NCI-H748 treated with DMSO at 0.1 percent for 48 hours (cell line): Measurements from ENCODE around the gene MUC22.
"Not testable (repeated sequence)": the region's sequence is repeated elsewhere in the genome, so short reads cannot be mapped to it uniquely, and the experiment has no call there.

Experiments used
- DNase-seq: peaks from one replicate; lab custom pipeline; 2025; lab: John Stamatoyannopoulos, UW

The MUC22 gene

GRCh38 chr6:31038559-31038958 lies 28.3 kb downstream of the MUC22 start:
- no peak for DNase-seq

DNA sequence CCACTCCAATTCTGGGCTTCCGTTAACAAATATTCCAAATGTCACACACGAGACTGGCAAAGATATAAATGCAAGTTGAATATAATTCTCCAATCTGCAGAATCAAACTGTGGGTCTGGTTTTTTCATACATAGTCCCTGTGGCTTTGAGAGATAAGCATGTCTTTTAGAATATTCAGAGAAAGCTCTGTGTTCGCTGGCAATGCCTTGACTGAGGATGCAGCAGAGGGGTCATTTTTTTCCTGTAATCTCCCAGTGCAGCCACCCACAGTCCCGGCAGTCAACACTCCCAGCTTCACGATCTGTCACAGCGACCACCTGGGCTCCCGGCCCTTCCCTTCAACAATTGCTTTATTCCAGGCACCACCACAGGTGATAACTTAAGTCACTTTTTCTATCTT lies 30.5 kb downstream of the MUC22 start:
- no peak for DNase-seq

DNA sequence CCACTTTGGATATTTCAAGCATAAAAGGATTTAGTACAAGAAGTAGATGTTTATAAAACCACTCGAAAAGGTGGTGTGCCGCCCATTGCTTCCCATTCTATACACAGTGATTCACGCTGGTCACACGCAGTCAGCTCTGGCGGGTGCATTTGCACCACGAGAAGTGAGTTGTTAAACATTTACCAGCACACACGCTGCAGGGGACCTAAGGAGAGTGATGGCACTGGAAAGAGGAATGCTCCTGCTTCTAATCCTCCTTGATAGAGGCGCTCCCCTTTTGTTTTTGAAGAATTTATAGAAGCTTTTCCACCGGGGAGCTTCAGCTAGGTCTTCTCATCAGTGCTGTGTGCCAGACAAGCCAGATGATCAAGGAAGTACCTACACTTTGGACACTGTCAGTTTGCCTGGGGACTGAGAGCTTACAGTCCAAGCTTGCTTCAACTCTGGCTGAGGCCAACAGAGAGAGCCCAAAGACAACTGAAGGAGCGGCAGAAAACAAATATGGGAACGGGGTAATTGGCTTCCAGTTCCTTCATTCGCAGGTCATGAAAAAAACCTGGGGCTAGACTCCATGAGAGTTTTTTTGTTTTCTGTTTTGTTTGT lies 31.2 kb downstream of the MUC22 start:
- DNase-seq = no peak

DNA sequence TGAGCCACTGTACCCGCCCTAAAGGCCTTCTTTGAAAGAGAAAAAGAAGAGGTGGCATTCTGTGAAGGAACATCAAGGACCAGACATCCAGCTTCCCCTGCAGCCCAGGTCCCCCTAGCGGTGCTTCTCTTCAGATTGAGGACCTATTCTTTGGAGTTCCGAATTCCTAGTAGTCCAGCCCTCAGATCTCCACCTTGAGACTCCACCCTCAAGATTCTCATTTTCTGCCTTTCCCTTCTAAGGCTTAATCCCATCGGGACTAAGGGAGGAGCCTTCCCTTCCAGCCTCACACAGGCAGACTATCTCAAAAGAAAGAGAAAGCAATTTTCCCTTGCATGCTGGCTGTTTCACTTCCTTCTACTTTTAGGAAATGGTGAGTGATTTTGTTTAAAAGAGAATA lies 32.5 kb downstream of the MUC22 start:
- DNase-seq = no peak

GRCh38 chr6:31048099-31048498 lies 37.8 kb downstream of the MUC22 start:
- DNase-seq = no peak

DNA sequence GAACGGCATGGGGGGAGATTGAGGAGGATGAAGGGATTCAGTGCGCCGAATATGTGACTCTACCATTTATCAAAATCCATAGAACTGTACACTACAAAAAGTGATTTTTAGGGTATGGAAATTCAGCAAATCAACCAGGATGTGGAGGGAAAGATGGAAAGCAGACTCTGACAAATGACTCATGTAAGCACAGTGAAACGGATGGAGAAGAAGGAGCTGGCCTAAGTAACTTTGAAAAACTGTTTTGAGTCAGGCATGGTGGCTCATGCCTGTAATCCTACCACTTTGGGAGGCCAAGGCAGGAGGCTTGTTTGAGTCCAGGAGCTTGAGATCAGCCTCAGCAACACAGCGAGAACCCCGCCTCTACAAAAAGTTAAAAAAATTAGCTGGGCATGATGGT lies 39.2 kb downstream of the MUC22 start:
- DNase-seq = no peak

- not testable (repeated sequence) for DNase-seq
Measured at GRCh38 chr6:31053187-31053586, 42.9 kb downstream of the MUC22 start.

DNA sequence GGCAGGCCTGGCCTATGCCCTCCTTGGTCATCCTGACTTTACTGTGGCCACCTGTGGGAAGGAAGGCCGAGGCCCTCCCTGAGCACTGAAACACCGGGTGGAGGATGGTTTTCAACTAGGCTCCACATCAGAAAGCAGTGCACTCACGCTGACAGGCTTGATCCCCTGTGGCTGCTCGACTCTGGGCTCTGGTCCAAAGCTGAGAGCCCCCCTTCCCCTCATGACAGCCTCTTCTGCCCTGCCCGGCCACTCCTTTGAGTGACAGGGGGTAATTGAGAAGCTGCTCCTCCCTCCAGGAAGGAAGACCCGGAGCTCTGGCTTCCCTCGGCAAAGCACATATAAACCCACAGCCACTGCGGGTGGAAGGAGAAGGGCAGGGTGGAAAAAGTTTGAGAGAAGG lies 43.6 kb downstream of the MUC22 start:
- DNase-seq = no peak

GRCh38 chr6:31055441-31055840 lies 45.2 kb downstream of the MUC22 start:
- DNase-seq = no peak

- DNase-seq = no peak
Measured at GRCh38 chr6:31057426-31058003, 47.2 kb downstream of the MUC22 start.

GRCh38 chr6:31058128-31058894 lies 48.0 kb downstream of the MUC22 start:
- DNase-seq = peak; percentile 16

- DNase-seq = no peak
Measured at GRCh38 chr6:31060145-31060544, 49.9 kb downstream of the MUC22 start.

DNA sequence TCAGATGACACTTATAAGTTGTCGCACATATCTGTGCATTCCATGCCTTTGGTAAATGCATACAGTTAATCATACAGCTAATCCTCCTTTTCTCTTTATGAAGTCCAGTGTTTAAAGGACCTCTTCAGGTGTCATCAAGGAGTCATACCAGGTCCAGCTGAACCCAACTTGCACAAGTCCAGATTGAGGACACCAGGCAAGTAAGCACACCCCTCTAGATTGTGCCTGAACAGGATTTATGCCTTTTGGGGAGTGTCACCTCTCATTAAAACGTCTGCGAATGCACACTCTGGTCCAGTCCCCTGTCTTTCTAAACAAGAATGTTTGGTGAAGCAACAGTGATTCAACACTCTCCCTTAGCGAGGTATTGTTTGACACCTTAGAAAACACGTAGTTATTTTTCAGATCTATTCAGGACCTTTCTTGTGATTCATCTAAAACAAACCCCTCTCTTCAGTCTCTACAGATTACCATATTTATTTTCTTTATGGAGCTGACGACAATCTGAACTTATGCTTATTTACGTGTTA lies 53.7 kb downstream of the MUC22 start:
- no peak for DNase-seq

DNA sequence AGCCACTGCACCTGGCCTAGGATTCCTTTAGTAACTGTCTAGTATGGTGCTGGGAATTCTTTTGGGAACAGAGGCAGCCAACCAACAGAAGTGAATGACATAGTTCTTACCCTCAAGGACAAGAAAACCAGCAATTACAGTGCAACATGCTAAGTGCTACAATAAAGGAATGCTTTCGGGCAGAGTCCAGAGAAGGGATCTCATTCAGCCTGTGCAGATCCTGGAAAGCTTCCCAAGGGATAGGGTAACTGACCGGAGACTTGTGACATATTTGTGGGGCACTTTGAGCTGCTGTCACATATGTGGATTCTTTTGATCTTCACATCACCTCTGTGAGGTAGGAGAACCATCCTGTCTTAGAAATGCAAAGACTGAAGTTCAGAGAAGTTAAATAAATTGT lies 55.3 kb downstream of the MUC22 start:
- DNase-seq = no peak

GRCh38 chr6:31067028-31067427 lies 56.8 kb downstream of the MUC22 start:
- not testable (repeated sequence) for DNase-seq

GRCh38 chr6:31067891-31068668 lies 57.8 kb downstream of the MUC22 start:
- not testable (repeated sequence) for DNase-seq

GRCh38 chr6:31068669-31069340 lies 58.5 kb downstream of the MUC22 start:
- DNase-seq = peak; percentile 95

DNA sequence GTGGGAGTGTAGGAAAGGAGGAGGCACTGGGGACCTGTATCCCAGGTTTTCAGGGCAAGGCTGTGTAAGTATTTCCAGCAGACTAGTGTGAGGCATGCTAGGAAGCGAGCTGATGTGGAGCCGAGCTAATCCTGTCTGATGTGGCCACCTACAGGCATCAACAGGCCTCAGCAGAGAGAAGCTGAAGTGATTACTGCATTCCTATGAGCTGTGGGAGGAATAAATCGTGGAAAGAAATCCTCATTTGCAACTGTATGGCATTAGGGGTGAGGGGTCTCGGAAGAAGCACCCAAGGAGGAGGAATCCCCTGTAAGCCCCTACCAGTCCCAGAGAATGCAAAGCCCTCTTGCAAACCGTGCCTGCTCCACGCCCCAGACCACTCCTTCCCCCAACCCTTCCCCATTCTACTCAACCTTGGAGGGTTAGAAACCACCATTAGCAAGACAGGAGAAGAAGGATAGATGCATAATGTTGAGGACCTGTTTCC lies 60.5 kb downstream of the MUC22 start:
- no peak for DNase-seq

DNA sequence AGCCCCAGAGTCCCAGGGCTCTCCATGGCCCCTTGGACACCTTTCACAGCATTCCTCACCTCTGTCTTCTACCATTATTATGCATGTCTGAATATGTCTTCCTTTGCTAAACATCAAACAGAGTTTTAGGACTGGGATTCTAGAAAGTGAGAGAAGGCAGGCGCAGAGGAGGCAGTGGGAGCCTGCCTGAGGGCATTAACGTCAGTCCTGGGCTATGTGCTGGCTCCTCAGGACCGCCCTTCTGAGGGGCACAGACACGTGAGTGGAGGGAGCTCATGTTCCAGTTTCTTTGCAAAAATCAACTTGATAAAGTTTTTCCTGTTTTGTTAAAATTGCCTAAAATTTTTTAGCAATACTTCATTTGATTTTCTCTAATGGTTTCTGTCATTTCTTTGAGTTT lies 64.1 kb downstream of the MUC22 start:
- no peak for DNase-seq

GRCh38 chr6:31075528-31075927 lies 65.3 kb downstream of the MUC22 start:
- no peak for DNase-seq

GRCh38 chr6:31076611-31077010 lies 66.3 kb downstream of the MUC22 start:
- no peak for DNase-seq
